Stimulated activated CD4-positive, alpha-beta T cell treated with anti-CD3 and anti-CD28 coated beads, Interleukin-2, amount 100 ng/mL, for 4 hours (primary cell): ENCODE results near the gene SERPINA6.
"Not testable (repeated sequence)": the region's sequence is repeated elsewhere in the genome, so short reads cannot be mapped to it uniquely, and the experiment has no call there.

Experiments
- DNase-seq: peaks from one replicate; pipeline ENCODE4 v3.0.0-alpha.2; 2020; ENCODE audit warnings: low read depth

SERPINA6 gene

DNA sequence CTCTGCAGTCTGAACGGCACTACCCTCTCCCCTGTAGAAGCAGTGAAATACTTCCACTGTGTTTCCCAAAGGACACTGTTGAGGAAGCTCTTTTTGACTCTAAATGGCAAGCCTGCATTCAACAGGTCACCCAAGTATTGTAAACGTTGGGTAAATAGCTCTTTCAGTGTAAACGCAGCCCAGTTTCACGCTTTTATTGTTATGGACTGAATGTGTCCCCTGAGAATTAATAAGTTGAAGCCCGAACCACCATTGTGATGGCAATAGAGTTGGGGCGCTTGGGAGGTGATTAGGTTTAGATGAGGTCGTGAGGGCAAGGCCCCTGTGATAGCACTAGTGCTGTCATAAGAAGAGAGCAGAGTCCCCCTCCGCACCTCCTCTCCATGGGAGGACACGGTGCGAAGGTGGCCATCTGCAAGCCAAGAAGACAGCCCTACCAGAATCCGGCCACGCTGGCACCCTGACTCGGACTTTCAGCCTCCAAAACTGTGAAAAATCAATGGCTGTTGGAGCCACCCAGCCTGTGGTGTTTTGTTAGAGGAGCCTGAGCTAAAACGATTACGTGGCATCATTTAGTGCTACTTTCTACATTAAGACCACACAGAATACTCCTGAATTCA, 31.1 kb downstream of the SERPINA6 start:
- DNase-seq: no peak

DNA sequence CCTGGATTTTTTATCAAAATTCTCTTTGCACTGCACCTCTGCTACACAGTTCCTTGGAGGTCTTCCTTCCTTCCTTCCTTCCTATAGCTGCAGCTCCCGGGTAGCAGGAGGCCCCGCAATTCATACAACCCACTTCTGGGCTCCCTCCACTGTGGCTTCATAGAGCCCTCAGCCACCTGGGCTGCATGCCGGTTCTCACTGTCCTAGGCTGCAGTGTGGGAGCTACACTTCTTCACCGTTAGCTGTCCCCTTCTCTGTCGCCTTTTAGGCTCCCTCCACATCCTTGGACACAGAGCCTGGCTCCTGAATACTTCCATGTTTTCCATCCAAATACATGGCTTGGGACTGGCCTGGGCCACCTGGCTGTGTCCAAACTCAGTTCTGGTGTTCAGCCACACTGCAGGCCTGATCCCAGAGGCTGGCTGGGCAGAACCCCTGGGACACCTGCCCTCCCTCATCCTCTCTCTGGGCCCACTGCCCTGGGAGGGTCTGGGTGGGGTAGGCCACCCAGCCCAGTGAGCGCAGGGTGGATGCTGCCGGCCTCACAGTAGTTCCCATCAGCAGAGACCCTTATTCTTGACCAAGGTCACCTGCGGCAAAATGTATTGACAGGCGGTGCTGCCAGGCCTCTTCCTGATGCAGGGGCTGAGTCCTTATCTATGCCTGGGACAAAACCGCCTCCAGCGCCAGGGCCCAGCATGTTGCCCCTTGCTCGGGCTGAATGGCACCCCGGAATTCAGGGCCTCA, 31.8 kb downstream of the SERPINA6 start:
- DNase-seq: no peak

DNA sequence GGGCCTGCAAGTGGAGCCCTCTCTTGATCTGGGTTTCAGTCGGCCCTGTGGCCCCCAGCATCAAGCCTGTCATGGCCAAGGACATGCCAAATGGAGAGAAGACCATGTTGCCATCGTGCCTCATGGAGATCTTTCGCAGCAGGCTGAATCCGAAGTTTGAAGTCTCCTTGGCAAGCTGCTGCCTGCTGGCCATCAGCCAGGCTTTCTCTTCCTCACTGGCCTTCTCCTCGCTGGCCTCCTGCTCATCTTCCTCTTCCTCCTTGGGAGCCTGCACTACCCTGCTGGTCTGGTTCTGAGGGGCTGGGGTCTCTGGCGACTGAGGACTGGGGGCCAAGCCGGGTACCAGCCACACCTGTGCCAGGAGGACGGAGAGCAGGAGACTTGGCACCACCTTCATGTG, 32.9 kb downstream of the SERPINA6 start:
- no peak for DNase-seq

DNA sequence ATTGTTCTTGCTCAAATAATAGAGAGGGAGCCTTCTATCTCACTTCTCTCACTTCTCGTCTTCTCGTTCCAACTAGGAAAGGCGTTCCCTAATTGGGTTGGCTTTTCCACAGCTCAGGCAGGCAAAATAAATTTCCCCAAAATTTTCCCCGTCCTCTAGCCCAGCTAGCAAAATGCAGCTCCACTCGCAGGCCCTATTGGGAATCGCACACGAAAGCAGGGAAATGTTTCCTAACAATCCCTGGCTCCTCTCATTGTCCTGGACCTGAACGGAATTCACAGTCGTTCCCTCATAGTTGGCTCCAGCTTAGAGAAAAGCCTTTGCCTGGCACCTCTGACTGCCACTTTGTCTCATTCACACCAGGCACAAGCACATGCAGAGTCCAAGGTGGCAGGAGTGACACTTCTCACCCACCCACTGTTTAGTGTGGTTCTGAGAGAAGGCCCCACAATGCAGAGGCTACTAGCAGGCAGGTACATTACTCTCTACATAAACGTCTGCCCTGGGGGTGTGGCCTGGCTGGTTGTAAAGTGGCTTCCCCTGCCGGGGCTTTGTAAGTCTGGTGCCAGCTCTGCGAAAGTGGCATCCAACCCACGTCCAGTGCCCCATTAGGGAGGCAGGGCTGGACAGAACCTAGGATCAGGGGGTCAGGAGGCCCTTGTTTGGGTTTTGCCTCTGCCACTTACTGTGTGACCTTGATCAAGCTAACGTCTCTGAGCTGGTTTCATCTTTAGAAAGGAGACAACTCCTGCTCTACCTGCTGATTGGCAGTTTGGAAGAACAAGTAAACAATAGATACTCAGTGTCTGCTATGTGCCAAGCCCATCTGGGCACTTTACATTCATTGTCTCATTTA, 34.3 kb downstream of the SERPINA6 start:
- DNase-seq: no peak

- no peak for DNase-seq
These were observed 38.0 kb downstream of the SERPINA6 start for GRCh38 chr14:94285158-94285557.

GRCh38 chr14:94284221-94284620, 38.9 kb downstream of the SERPINA6 start:
- no peak for DNase-seq

GRCh38 chr14:94282991-94283723, 40.0 kb downstream of the SERPINA6 start:
- no peak for DNase-seq

- no peak for DNase-seq
These were observed 44.4 kb downstream of the SERPINA6 start for GRCh38 chr14:94278731-94279130.

DNA sequence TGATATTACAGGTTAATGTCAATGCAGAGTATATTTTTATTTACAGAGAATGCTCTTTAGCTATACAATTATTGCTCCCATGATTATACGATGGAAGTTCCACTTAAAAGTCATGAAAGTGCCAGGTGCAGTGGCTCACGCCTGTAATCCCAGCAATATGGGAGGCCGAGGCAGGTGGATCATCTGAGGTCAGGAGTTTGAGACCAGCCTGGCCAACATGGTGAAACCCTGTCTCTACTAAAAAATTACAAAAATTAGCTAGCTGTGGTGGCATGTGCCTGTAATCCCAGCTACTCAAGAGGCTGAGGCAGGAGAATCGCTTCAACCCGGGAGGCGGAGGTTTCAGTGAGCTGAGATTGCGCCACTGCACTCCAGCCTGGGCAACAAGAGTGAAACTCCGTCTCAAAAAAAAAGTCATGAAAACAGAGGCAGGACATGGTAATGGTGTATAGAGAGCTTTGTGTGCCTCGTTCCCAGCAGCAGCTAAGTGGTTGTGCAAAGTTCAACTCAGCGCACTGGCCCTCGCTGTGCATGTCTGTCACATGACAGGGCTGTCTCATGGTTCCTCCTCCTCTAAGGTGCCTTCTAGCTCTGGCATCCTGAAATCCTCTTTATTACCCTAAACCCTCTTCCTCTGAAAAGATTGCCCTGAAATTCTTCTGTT, 46.1 kb downstream of the SERPINA6 start:
- DNase-seq: not testable (repeated sequence)

DNA sequence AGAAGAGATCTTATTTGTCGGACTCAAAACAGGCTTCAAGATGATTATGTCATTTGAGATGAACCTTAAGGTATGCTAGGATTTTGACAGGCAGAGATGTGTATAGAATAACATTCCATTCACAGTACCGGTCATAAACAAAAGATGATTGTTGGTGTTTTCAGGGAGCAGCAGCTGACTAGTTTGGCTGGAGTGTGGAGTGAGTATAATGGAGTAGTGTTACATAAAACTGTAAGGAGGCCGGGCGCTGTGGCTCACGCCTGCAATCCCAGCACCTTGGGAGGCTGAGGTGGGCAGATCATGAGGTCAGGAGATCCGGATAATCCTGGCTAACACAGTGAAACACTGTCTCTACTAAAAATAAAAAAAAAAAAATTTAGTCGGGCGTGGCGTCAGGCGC, 54.0 kb downstream of the SERPINA6 start:
- no peak for DNase-seq

DNA sequence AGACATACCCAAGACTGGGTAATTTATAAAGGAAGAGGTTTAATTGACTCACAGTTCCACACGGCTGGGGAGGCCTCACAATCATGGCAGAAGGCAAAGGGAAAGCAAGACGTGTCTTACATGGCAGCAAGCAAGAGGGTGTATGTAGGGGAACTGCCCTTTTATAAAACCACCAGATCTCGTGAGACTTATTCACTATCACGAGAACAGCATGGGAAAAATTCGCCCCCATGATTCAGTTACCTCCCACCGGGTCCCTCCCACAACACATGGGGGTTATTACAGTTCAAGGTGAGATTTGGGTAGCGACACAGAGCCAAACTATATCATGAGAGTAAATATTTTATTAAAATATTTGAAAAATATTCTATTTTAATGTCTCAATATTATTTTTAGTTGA, 54.6 kb downstream of the SERPINA6 start:
- DNase-seq: not testable (repeated sequence)

DNA sequence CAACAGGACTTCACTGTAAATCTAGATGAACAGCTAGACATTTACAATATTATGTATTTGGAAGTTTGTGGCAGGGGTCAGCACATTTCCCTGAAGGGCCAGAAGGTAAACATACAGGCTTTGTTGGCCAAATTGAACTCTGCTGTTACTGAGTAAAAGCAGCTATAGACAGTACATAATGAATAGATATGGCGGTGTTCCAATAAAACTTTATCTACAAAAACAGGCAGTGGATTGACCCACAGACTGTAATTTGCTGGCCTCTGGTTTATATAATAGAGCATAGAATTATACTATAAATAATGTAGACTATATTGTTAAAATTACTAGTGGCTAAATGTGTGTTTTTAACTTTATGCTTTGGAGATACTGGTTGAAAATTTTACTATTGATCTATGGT, 55.8 kb downstream of the SERPINA6 start:
- no peak for DNase-seq

DNA sequence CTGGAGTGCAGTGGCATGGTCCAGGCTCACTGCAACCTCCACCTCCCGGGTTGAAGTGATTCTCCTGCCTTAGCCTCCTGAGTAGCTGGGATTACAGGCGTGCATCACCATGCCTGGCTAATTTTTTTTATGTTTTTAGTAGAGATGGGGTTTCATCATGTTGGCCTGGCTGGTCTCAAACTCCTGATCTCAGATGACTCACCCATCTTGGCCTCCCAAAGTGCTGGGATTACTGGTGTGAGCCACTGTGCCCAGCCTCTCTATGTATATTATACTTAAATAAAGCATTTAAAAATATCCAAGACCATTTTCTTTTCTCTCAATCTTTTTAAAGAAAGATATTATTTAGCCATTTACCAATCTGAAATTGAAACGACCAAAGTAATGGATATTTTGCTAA, 58.9 kb downstream of the SERPINA6 start:
- DNase-seq: not testable (repeated sequence)
